GM18498 (cell line): ENCODE data around the gene SLC2A10.

Source experiments
- ATAC-seq: cut with Tn5 transposase; IDR thresholded peaks from one replicate; pipeline ENCODE4 v1.9.1; 2021; ENCODE audit warnings: mild to moderate bottlenecking, moderate library complexity; ENCODE audit not compliant: unreplicated experiment

The SLC2A10 gene

GRCh38 chr20:46761566-46761965 is 52.1 kb downstream of the SLC2A10 start:
- no peak for ATAC-seq

GRCh38 chr20:46764068-46764467 is 54.6 kb downstream of the SLC2A10 start:
- no peak for ATAC-seq

- no peak for ATAC-seq
These were observed 56.2 kb downstream of the SLC2A10 start for GRCh38 chr20:46765506-46766120.

GRCh38 chr20:46767127-46767761 is 57.8 kb downstream of the SLC2A10 start:
- no peak for ATAC-seq

- ATAC-seq = no peak
These were observed 61.1 kb downstream of the SLC2A10 start for GRCh38 chr20:46770330-46771194.

- ATAC-seq = no peak
These were observed 61.7 kb downstream of the SLC2A10 start for GRCh38 chr20:46771195-46771588.

- no peak for ATAC-seq
These were observed 63.5 kb downstream of the SLC2A10 start for GRCh38 chr20:46772901-46773300.

- ATAC-seq = no peak
These were observed 64.2 kb downstream of the SLC2A10 start for GRCh38 chr20:46773680-46774079.

- ATAC-seq = no peak
These were observed 64.8 kb downstream of the SLC2A10 start for GRCh38 chr20:46774236-46774635.

- no peak for ATAC-seq
These were observed 65.6 kb downstream of the SLC2A10 start for GRCh38 chr20:46774943-46775560.

- ATAC-seq = no peak
These were observed 66.4 kb downstream of the SLC2A10 start for GRCh38 chr20:46775806-46776205.

- ATAC-seq = no peak
These were observed 67.9 kb downstream of the SLC2A10 start for GRCh38 chr20:46777331-46777730.

GRCh38 chr20:46779831-46780230 is 70.4 kb downstream of the SLC2A10 start:
- ATAC-seq = no peak

- no peak for ATAC-seq
These were observed 75.1 kb downstream of the SLC2A10 start for GRCh38 chr20:46784436-46785127.
